HFF-Myc (cell line): ENCODE results near the gene WDR38.
"Not testable (repeated sequence)": the region's sequence is repeated elsewhere in the genome, so short reads cannot be mapped to it uniquely, and the experiment has no call there.

ENCODE experiments used
- DNase-seq: peaks from one replicate; pipeline ENCODE4 v3.0.0-alpha.2; 2011; ENCODE audit warnings: low read depth; ENCODE audit errors: extremely low read depth
- H3K4me3 ChIP-seq: replicated peaks from 2 replicates; pipeline ENCODE4 v1.5.1; 2011; ENCODE audit warnings: low read depth, mild to moderate bottlenecking, control low read depth, low read length
- TF ChIP-seq, protein P1 (sequence below): IDR thresholded peaks from 2 replicates; pipeline ENCODE4 v1.5.1; 2012; ENCODE audit warnings: mild to moderate bottlenecking, low read depth, low read length, control low read depth; ENCODE audit errors: missing control alignments

Gene WDR38

DNA sequence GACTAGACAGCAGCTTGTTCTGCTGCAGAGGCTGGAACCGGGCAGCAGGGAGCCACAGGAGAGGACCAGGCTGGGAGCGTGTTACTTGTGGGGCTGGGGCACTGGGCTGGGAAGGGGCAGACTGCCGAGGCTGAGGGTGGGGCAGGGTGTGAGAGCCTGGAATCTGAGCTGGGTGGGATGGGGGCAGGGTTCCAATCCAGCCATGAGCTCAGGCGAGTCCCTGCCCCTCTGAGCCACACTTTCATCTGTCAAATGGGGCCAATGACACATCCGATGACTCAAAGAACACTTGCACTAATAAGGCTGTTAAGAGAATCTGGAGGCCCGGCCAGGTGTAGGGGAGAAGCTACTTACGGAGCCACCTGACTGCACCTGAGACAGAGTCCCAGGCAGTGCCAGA lies 18.7 kb upstream of the WDR38 start:
- no peak for DNase-seq
- TF ChIP-seq, protein P1, sequence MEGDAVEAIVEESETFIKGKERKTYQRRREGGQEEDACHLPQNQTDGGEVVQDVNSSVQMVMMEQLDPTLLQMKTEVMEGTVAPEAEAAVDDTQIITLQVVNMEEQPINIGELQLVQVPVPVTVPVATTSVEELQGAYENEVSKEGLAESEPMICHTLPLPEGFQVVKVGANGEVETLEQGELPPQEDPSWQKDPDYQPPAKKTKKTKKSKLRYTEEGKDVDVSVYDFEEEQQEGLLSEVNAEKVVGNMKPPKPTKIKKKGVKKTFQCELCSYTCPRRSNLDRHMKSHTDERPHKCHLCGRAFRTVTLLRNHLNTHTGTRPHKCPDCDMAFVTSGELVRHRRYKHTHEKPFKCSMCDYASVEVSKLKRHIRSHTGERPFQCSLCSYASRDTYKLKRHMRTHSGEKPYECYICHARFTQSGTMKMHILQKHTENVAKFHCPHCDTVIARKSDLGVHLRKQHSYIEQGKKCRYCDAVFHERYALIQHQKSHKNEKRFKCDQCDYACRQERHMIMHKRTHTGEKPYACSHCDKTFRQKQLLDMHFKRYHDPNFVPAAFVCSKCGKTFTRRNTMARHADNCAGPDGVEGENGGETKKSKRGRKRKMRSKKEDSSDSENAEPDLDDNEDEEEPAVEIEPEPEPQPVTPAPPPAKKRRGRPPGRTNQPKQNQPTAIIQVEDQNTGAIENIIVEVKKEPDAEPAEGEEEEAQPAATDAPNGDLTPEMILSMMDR, result no peak
- H3K4me3 ChIP-seq, result no peak overlapping the region

DNA sequence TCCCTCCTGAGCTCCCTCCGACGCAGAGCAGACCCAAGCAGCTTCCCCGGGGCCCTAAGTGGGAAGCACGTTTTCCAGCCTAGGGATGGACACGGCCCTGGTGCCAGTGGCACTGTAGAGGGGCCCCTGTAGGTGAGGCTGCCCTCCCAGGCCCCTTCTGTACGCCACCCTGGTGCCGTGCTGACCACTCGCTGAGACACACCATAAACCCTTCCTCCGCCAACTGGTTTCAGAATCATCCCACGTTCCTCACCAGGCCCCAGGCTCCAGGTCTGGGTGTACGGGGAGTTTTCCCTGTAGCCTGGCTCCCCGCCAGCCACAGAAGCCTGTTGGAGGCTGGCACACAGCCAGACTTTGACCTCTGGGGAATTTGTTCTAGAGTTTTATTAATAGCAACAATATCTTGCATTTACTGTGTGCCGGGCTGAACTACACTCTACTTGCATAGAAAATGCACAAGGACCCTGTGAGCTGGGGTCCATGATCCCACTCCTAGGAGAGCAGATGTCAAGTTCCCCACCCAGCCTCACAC lies 18.2 kb upstream of the WDR38 start:
- no peak for DNase-seq
- TF ChIP-seq, protein P1, result no peak

DNA sequence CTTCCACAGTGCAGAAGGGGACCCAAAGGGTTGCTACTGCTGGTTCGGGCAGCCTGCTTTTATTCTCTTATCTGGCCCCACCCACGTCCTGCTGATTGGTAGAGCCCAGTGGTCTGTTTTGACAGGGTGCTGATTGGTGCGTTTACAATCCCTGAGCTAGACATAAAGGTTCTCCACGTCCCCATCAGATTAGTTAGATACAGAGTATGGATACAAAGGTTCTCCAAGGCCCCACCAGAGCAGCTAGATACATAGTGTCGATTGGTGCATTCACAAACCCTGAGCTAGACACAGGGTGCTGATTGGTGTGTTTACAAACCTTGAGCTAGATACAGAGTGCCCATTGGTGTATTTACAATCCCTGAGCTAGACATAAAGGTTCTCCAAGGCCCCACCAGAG lies 15.1 kb upstream of the WDR38 start:
- H3K4me3 ChIP-seq, DNase-seq: not testable (repeated sequence)

More for the DNA sequence above, 18.2 kb upstream of the WDR38 start:
- H3K4me3 ChIP-seq, result no peak overlapping the region

DNA sequence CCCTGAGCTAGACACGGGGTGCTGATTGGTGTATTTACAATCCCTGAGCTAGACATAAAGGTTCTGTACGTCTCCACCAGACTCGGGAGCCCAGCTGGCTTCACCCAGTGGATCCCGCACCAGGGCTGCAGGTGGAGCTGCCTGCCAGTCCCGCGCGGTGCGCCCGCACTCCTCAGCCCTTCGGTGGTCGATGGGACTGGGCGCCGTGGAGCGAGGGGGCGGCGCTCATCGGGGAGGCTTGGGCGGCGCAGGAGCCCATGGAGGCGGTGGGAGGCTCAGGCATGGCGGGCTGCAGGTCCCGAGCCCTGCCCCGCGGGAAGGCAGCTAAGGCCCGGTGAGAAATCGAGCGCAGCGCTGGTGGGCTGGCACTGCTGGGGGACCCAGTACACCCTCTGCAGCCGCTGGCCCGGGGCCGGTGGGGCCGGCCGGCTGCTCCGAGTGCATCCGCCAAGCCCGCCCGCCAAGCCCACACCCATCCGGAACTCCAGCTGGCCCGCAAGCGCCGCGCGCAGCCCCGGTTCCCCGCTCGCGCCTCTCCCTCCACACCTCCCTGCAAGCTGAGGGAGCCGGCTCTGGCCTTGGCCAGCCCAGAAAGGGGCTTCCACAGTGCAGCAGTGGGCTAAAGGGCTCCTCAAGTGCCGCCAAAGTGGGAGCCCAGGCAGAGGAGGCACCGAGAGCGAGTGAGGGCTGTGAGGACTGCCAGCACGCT lies 14.5 kb upstream of the WDR38 start:
- H3K4me3 ChIP-seq, DNase-seq: not testable (repeated sequence)

DNA sequence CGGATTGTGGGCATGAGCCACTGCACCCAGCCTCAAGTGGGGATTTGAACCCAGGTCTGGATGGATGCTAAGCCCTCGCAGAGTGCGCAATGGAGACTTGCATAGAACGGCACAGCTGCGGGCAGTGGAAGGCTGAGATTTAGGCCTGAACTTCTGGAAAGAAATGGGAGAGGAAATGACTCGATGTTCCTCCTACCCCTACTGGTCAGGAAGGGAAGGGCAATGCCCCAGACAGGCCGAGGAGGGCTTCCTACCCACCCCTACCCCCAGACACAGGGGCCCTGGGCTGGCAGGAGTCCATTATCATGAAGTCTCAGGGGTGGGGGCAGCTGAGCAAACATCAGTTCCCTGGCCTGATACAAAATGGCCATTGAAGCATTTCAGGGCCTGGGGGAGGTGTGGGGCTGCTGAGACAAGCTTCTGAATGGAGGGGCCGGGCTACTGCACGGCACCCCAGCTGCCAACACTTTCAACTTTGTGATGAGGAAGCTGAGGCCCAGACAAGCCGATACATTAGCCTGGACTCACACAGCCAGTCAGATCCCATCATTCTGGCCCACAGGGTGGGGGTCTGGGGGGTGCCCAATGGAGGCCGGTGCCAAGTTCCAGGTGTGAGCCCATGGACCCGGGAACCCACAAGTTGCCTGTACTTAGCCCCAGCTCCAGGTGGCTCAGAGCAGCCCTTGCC lies 13.5 kb upstream of the WDR38 start:
- H3K4me3 ChIP-seq, result no peak overlapping the region
- TF ChIP-seq, protein P1, result peak; percentile 58
- no peak for DNase-seq

DNA sequence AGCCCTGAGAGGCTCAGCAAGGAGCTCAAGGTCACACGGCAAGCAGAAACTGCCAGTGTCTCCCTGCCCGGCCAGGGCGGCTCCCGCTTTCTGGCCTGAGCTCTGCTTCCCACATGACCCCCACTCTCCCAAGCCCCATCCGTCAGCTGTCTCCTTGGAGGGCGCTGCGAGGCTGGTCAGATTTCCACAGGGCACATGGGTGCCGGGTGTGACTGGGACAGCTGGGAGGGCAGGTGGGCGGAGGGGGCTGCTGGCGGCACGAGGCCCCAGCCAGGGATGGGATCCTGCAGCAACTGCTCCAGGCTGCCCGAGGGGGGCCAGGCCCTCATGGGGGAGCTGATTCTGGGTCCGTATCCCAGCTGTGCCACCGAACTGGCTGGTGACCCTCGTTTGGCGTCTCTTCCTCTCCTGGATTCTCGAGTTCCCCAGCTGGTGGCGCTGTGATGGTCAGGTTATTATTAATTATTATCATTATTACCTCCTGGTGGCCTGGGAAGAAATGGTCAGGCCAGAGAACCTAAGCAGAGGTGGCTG lies 12.9 kb upstream of the WDR38 start:
- no peak for DNase-seq
- no peak overlapping the region for H3K4me3 ChIP-seq
- TF ChIP-seq, protein P1, result peak; percentile 29

DNA sequence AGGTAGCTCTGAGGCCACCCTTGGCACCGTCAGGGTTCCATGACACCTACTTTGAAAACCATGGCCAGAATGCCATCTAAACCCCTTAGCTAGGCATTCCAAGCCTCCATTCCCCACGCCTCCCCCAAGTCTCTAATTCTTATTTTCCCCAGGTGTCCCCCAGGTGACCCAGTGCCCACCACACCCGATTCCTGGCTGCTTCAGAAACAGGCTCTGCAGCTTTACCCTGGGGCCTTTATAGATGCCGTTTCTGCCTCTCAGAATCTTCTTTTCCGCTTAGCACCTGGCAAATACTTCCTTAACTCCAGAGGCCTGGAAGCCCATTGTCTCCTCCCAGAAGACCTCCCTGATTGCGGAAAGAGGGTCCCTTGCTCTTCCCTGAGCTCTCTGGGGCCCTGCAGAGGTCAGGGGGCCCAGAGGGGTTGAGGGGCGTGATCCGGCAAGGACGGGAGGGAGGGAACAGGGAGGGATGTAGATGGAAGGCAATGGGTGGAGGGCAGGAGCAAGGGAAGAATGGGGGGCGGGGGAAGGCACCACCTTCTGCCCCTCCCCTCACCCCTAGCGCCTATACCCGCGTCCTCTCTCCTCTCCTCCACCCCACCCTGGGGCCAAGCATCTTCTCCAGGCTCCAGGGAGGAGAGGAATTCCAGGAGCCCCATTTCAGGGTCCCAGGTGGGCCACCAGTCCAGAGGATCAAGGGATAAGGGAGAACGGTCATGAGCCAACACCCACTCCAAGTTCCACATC lies 12.0 kb upstream of the WDR38 start:
- DNase-seq, result no peak
- TF ChIP-seq, protein P1, result no peak
- no peak overlapping the region for H3K4me3 ChIP-seq
